Measurements from ENCODE around the gene TAPT1.
"Not testable (repeated sequence)": the region's sequence is repeated elsewhere in the genome, so short reads cannot be mapped to it uniquely, and the experiment has no call there.

Gene TAPT1

GRCh38 chr4:16206848-16207247 is 19.4 kb downstream of the TAPT1 start:
- DNase-seq, result no peak

GRCh38 chr4:16206301-16206700 is 20.0 kb downstream of the TAPT1 start:
- no peak for DNase-seq

GRCh38 chr4:16205298-16206164 is 20.7 kb downstream of the TAPT1 start:
- no peak for DNase-seq

- DNase-seq, result no peak
Measured at GRCh38 chr4:16204505-16204904, 21.8 kb downstream of the TAPT1 start.

- no peak for DNase-seq
Measured at GRCh38 chr4:16203083-16203482, 23.2 kb downstream of the TAPT1 start.

- DNase-seq, result no peak
Measured at GRCh38 chr4:16202598-16202997, 23.7 kb downstream of the TAPT1 start.

- DNase-seq, result no peak
Measured at GRCh38 chr4:16199093-16199492, 27.2 kb downstream of the TAPT1 start.

- DNase-seq, result no peak
Measured at GRCh38 chr4:16197876-16198665, 28.2 kb downstream of the TAPT1 start.

- DNase-seq, result no peak
Measured at GRCh38 chr4:16196482-16197393, 29.5 kb downstream of the TAPT1 start.

- no peak for DNase-seq
Measured at GRCh38 chr4:16195209-16195608, 31.1 kb downstream of the TAPT1 start.

GRCh38 chr4:16194798-16195197 is 31.5 kb downstream of the TAPT1 start:
- not testable (repeated sequence) for DNase-seq

GRCh38 chr4:16194214-16194613 is 32.1 kb downstream of the TAPT1 start:
- DNase-seq, result no peak

GRCh38 chr4:16192631-16193518 is 33.4 kb downstream of the TAPT1 start:
- DNase-seq, result no peak

GRCh38 chr4:16192057-16192456 is 34.2 kb downstream of the TAPT1 start:
- no peak for DNase-seq

- no peak for DNase-seq
Measured at GRCh38 chr4:16187455-16187854, 38.8 kb downstream of the TAPT1 start.

GRCh38 chr4:16186986-16187385 is 39.3 kb downstream of the TAPT1 start:
- DNase-seq, result no peak

GRCh38 chr4:16183604-16184003 is 42.7 kb downstream of the TAPT1 start:
- DNase-seq, result no peak

- no peak for DNase-seq
Measured at GRCh38 chr4:16176621-16177020, 49.6 kb downstream of the TAPT1 start.

GRCh38 chr4:16171831-16172230 is 54.4 kb downstream of the TAPT1 start:
- no peak for DNase-seq

GRCh38 chr4:16169490-16169889 is 56.8 kb downstream of the TAPT1 start:
- DNase-seq, result no peak

- no peak for DNase-seq
Measured at GRCh38 chr4:16168710-16169388, 57.4 kb downstream of the TAPT1 start.
